ENCODE data around the gene CDK2AP2. TPM values are rescaled to one million over a fixed set of nuclear protein-coding genes. Genes with fewer than 3 reads are reported as not detected.
"Not testable (repeated sequence)": the region's sequence is repeated elsewhere in the genome, so short reads cannot be mapped to it uniquely, and the experiment has no call there.

The CDK2AP2 gene
- 40.5 TPM for total RNA-seq

- DNase-seq (ENCODE audit: low spot score), result peak; percentile 99
Observed at GRCh38 chr11:67507864-67508485, at the start of gene CDK2AP2. Gene CDK2AP2 (minus strand): TSS chr11:67508162. CDS start chr11:67508082, 80 bp downstream.

GRCh38 chr11:67556244-67556643, 48.3 kb upstream of the CDK2AP2 start:
- DNase-seq (ENCODE audit: low spot score), result no peak

GRCh38 chr11:67551697-67552096, 43.7 kb upstream of the CDK2AP2 start:
- DNase-seq (ENCODE audit: low spot score), result not testable (repeated sequence)

- DNase-seq (ENCODE audit: low spot score), result no peak
Observed at GRCh38 chr11:67551127-67551526, 43.2 kb upstream of the CDK2AP2 start.

- DNase-seq (ENCODE audit: low spot score), result no peak
Observed at GRCh38 chr11:67548555-67549110, 40.7 kb upstream of the CDK2AP2 start.

GRCh38 chr11:67548112-67548511, 40.1 kb upstream of the CDK2AP2 start:
- not testable (repeated sequence) for DNase-seq (ENCODE audit: low spot score)

GRCh38 chr11:67545280-67545679, 37.3 kb upstream of the CDK2AP2 start:
- no peak for DNase-seq (ENCODE audit: low spot score)

- no peak for DNase-seq (ENCODE audit: low spot score)
Observed at GRCh38 chr11:67544616-67545242, 36.8 kb upstream of the CDK2AP2 start.

GRCh38 chr11:67543585-67543984, 35.6 kb upstream of the CDK2AP2 start:
- no peak for DNase-seq (ENCODE audit: low spot score)

GRCh38 chr11:67542971-67543370, 35.0 kb upstream of the CDK2AP2 start:
- DNase-seq (ENCODE audit: low spot score), result no peak

GRCh38 chr11:67542169-67542568, 34.2 kb upstream of the CDK2AP2 start:
- DNase-seq (ENCODE audit: low spot score), result no peak

GRCh38 chr11:67541198-67541597, 33.2 kb upstream of the CDK2AP2 start:
- DNase-seq (ENCODE audit: low spot score), result no peak

GRCh38 chr11:67539550-67539949, 31.6 kb upstream of the CDK2AP2 start:
- no peak for DNase-seq (ENCODE audit: low spot score)

- DNase-seq (ENCODE audit: low spot score), result no peak
Observed at GRCh38 chr11:67538823-67539505, 31.0 kb upstream of the CDK2AP2 start.

GRCh38 chr11:67538306-67538705, 30.3 kb upstream of the CDK2AP2 start:
- no peak for DNase-seq (ENCODE audit: low spot score)

- no peak for DNase-seq (ENCODE audit: low spot score)
Observed at GRCh38 chr11:67535561-67535960, 27.6 kb upstream of the CDK2AP2 start.

GRCh38 chr11:67534070-67534679, 26.2 kb upstream of the CDK2AP2 start:
- no peak for DNase-seq (ENCODE audit: low spot score)

- DNase-seq (ENCODE audit: low spot score), result no peak
Observed at GRCh38 chr11:67532889-67533288, 24.9 kb upstream of the CDK2AP2 start.

GRCh38 chr11:67530282-67530592, 22.3 kb upstream of the CDK2AP2 start:
- no peak for DNase-seq (ENCODE audit: low spot score)

GRCh38 chr11:67528376-67528775, 20.4 kb upstream of the CDK2AP2 start:
- no peak for DNase-seq (ENCODE audit: low spot score)

GRCh38 chr11:67525275-67525976, 17.5 kb upstream of the CDK2AP2 start:
- no peak for DNase-seq (ENCODE audit: low spot score)

GRCh38 chr11:67524480-67524808, 16.5 kb upstream of the CDK2AP2 start:
- no peak for DNase-seq (ENCODE audit: low spot score)
